GM21515 (cell line): Measurements from ENCODE around the gene SNX30.
A peak's percentile ranks its signal among the peaks of the same experiment; 100 is the strongest.

Source experiments
- ATAC-seq: cut with Tn5 transposase; IDR thresholded peaks from one replicate; pipeline ENCODE4 v1.9.1; 2021; ENCODE audit not compliant: unreplicated experiment

The SNX30 gene

DNA sequence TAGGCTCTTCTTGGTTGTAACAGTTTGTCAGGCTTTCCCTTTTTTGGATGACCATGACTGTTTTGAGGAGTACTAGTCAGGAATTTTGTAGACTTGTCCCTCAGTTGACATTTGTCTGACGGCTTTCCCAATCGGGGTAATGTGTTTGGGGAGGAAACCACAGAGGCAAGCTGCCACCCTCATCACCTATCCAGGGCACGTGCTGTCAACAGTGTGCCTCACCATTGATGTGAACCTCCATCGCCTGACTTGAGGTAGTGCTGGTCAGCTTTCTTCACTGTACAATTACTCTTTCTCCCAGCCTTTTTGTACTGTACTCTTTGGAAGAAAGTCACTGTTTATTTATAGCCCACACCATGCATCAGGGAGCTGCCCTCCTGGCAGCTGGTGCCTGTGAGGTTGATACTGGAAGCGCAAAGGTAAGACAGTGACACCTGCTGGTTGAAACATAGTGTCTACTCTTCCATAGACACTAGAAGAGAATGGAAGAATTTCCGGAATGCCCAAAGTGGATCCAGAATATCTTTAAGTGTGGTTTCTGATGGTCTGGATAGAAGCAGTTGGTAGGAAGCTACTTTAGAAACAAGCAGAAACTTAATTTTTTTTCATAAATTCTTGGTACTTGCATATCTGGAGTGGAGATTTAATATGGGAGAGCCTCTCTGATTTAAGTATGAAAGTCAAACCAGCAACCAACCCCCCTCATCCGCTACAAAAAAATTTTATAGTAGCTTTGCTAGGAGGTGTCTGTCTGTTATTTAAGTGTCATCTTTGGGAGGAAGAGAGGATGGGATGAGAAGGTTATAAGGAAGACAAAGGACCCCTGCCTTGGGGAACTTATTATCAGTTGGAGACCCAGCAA is 69.3 kb downstream of the SNX30 start:
- ATAC-seq: peak; percentile 72

DNA sequence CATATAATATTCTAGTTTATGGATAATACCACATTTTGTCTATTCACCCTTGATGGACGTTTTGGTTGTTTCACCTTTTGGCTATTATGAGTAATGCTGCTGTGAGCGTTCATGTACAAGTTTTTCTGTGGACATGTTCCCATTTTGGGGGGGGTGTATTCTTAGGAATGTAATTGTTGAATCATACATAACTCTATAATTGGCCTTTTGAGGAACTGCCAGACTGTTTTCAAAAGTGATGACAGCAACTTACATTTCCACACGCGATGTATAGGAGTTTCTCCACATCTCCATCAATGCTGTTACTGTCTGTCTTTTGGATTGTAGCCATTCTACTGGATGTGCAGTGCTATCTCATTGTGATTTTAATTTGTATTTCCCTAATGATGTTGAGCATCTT is 70.3 kb downstream of the SNX30 start:
- no peak for ATAC-seq

DNA sequence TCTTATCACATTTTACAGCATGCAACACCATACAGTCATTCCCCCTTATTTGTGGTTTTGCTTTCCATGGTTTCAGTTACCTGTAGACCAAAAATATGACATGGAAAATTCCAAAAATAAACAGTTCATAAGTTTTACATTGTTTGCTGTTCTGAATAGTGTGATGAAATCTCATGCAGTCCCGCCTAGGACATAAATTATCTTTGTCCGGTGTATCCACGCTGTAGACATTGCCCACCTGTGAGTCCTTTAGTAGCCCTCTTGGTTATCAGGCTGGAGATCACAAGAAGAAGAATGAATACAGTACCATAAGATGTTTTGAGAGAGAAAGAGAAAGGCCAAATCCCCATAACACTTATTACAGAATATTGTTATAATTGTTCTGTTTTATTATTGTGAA is 72.1 kb downstream of the SNX30 start:
- ATAC-seq: no peak

DNA sequence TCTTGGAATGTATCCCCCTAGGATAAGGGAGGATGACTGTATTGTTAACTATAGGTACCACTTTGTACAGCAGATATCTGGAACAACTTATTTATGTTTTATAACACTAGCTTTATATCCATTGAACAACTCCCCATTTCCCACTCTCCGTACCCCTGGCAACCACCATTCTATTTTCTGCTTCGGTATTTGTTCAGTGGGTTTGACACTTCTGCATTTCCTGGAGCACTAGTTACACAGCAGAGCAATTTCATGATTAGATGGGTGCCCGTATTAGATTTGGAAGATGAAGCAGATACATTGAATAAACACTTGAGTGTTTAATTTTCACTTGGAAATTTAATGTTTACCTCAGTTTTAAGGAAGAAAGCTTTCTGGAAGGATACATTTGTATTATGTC is 72.7 kb downstream of the SNX30 start:
- no peak for ATAC-seq

DNA sequence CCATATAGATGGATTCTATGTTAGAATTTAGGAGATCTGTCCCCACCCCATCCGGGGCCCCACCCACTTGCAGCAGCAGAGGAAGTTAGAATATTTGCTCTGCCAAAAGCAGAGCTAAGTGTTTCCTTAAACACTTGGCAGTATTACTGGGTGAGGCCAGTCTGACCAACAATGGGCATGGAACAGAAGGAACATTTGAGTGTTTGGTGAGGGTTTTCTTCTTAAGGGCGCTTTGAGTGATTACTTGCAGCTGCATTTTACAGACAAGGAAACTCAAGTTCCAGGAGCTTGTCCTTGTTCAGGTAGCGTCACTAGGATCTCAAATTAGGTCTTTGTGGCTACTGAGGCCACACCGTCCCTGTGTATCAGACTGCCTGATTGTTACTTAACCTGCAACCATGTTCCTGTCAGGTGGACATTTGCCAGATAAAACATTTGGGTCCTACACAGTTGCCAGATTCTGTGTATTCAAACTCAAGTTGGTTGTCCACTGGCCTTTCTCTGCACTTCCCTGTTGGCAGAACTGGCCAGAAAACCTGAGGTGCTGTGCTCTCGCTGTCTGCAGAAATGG is 80.8 kb downstream of the SNX30 start:
- no peak for ATAC-seq

DNA sequence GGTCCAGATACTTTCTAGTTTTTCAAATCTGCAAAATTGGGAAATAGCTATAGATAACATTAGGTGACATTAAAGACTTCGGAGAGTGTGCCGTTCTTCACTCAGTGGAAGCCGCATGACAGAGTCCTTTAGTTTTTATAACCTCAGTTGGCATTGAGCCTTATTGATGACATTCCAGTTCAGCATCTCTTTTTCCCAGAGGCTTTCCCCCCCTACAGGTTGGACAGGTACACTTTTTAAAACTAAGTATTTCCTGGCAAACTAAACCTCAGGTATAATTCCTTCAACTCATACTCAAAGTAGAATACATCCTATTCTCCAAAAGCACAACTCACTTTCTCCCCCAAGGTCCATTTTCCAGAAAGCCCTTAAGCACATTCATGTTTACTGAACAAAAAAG is 81.4 kb downstream of the SNX30 start:
- ATAC-seq: no peak

DNA sequence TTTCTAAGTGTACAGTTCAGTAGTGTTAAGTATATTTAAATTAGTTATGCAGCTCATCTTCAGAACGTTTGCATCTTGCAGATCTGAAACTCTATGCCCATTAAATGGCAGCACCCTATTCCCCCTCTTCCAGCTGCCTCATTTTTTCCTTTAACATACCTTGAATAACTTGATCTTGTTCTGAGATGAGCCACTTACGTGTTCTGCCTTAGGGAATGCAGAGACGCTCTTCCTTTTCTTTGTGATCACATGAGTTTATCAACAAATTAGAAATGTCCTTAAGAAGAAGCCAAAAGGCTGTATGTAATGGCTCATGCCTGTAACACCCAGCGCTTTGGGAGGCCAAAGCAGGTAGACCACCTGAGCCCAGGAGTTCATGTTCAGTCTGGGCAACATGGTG is 82.5 kb downstream of the SNX30 start:
- ATAC-seq: no peak

DNA sequence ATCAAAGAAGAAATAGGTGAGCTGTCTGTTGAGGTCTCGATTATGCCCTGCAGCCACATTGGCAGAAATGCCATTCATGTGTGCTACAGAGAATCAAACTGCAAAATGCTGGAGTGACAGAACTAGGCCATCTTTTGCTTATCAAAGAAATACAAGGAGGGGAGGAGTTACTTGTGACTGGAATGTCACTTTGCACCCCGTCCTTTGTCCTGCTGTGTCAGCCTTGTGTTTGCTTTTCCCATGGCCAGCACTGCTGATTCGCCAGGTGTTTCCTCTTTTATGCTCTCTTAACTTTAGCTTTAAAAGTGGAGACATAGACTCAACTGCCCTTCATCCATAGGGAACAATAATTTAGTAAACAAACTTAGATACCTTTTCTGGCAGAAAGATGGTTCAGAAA is 85.8 kb downstream of the SNX30 start:
- ATAC-seq: no peak

DNA sequence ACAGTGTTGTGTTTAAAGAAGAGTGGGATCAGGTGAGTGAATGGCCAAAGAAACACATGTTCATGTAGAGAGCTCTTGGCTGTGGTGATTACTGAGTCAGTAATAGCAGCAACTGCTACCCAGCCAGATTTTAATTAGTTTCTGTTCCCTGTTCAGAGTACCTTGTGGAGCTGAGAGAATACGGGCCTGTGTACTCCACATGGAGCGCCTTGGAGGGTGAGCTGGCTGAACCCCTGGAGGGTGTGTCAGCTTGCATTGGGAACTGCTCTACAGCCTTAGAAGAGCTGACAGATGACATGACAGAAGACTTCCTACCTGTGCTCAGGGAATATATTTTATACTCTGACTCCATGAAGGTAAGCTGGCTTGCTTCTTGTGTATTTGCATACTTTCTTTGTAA is 87.8 kb downstream of the SNX30 start:
- no peak for ATAC-seq

DNA sequence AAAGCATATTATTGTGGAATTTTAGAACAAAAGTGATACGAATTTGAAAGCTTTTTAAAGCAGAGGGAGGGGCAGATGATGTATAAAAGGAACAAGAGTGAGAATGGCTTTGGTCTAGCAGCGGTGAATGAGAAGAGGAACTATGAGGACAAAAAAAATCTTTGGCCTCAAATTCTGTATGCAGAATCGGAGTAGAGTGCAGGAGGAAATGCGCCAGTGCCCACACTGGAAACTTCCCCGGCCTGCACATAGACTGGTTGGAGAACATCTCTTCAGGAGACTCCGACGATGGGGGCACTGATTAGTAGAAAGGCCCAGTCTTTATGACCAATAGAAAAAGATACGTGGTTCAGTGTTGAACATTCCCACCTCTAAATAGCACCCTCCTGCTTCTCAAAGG is 88.8 kb downstream of the SNX30 start:
- no peak for ATAC-seq

DNA sequence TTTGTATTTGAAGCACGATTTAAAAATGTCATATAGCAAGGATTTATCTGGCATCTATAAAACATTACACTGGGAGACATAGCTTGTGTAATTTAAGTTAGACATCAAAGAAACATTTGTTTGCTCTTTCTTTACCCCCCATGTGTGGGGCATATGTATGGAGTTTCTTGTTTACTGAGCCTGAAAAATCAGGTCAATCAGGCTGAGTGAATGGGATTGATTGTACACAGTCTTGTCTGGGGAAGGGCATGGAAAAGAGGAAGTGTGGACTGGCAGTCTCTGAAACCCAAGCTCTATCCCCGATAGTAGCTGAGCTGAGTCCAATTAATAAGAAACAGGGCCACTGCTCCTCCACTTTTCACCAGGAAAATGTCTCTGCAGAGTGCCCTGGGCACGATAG is 90.7 kb downstream of the SNX30 start:
- no peak for ATAC-seq

DNA sequence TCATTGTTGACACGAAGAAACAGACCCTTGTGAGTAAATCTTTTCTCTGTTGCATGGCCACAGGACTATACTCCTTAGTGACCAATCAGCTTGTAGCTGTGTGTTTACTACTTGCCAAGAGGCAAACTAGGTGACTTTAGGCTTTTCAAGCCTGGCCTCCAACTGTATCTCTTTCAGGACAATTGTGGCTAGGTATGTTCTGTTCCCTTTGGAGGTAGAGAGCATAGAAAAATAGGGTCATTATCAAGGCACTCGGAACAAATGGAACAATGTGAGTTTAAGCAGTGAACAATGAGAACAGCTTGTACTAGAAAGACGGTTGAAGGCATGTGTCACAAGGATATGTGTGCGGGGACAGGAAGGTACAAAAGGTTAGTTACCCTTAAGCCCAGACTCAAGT is 92.0 kb downstream of the SNX30 start:
- no peak for ATAC-seq

DNA sequence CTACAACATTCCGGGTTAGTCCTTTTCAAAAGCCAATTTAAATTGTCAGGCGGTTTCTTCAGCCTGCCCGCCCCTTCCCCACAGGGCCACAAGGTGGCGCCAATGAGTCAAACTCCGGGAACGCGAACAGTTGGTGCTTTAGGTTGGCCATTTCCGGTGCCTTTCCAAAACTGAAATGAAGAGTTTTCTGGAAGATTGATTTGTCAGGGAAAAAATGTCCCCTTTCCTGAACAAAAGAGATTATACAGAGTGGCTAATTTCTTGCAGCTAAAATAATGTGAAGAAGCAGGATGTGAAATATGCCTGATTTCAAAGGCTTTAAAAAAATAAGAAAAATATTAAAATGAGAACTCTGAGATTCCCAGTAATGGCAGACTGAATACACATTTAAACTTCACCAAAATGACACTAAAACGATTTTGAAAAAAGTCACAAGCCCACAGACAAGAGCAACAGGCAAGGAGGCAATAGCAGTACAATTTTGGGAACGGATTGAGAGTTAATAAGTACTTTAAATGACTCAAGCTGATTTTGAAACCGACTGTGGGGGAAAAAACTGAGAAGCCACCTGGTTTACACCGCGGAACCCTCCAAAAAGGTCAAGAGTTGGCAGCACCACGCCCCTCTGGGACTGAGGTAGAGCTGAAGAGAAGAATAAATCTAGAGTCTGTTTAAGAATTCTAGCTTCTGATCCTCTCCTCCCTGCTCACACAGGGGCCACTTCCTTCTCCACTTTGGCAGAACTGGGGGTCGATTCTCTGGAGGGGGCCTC is 94.4 kb downstream of the SNX30 start:
- peak; percentile 64 for ATAC-seq

DNA sequence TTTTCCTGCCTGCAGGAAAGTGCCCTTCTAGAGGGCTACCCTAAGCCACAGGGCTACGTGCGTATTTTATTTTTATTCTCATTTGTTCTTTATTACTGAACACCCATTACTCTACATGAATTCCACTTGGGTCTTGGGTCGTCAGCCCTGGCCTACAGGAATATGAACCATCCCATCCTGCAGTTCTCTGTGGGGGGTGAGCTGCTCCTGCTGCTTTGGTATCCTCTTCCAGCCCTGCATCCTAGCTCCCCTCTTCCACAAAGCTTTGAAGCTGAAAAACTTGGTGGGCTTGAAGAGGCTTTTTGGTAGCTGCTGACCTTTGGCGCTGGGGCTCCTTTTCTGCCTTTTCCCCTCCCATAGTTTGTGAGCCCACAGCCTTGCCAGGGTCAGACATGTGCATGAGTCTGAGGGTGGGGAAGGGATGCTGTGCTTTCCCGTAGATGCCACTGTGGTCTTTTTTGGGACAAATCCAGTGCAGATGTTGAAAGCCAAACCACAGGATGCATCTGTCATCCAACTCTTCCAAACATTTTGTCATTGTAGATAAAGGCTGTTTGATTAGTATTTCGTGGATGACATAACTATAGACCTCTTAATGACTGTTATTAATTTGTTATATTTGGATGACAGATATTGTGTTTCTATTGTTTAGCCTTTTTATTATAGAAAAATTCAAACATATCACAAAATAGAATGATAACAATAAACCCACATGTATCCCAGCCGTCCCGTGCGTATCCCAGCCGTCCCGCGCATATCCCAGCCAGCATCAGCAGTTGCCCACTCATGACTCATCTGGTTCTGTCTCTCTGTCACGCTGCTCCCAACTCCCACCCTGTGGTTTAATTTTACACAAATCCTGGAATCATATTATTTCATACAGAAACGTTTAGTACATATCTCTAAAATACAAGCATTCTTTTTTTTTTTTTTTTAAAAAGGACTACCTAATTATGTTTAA is 96.2 kb downstream of the SNX30 start:
- ATAC-seq: no peak

DNA sequence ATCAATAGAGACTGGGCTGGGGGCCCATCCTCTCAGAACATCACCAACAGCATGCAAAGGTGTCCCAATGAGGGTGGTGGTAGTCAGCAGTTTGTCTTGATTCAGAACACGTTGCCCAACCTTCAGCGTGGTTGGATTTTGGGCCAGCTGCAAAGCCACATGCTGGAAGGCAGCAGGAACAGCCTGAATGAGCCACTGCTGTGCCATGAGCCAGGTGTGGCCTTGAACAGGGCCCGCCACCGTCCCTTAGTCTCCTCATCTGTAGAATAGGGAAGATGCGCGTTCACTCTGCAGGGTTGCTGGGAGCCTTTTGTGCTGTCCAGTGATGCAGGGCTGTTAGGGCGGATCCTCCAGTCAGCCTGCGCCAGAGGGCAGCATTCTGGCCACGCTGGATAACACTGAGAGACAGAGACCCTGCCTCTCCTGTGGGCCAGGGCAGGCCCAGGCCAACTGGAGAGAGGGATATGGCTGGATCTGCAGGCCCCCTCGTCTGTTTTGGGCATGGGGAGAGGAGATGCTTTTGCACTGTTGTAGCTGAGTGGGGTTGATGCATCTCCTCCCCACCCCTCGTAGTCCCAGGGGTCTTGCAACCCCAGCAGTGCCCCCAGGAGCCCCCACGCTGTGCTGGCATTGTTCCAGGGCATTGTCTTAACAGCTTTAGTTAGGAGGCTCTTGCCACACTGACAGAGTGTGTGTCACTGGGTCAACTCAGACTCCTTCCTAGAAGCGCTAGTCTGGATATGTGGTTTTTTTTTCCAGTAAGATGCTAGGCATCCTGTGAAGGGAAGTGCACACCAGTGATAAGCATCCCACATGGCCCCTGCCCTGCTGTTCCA is 98.0 kb downstream of the SNX30 start:
- no peak for ATAC-seq

DNA sequence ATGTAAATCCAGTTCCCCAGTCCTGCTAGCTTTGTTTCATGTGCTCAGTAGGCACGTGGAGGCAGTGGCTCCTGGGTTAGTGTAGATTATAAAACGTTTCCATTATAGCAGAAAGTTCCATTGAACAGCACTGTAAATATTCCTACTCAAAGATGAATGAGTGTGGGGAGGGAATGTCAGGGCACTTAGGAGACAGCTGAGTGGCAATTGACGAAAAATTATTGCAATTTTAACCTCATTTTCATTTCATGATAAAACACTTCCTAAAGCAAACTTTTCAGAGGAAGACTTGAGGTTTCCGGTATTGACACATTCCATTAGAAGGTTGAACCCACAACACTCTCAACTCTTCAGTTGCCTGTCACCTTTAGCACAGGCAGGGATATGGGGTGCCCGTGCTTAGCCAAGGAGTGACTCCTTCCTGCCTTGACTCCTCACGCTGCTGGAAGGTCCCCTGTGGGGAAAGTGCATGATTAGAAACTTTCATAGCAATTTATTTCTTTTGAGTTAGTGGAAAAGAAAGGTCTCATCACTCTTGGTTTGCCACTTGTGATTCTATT is 98.9 kb downstream of the SNX30 start:
- ATAC-seq: no peak

DNA sequence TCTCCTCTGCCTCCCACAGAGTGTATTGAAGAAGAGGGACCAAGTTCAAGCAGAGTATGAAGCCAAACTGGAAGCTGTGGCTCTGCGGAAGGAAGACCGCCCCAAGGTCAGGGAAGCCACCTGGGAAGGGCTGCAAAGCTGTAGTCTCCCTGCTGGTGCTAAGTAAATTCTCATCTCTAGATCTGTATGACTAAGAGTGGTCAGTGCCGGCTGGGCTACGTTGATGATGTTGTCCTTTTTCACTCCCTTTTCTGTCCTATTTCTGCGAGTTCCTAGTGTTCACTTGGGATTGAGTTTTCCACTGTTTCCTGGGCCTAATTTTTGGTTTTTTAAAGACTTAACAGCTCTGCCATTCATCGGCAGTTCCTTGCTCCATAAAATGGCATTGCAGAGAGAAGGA is 100.3 kb downstream of the SNX30 start:
- ATAC-seq: no peak

DNA sequence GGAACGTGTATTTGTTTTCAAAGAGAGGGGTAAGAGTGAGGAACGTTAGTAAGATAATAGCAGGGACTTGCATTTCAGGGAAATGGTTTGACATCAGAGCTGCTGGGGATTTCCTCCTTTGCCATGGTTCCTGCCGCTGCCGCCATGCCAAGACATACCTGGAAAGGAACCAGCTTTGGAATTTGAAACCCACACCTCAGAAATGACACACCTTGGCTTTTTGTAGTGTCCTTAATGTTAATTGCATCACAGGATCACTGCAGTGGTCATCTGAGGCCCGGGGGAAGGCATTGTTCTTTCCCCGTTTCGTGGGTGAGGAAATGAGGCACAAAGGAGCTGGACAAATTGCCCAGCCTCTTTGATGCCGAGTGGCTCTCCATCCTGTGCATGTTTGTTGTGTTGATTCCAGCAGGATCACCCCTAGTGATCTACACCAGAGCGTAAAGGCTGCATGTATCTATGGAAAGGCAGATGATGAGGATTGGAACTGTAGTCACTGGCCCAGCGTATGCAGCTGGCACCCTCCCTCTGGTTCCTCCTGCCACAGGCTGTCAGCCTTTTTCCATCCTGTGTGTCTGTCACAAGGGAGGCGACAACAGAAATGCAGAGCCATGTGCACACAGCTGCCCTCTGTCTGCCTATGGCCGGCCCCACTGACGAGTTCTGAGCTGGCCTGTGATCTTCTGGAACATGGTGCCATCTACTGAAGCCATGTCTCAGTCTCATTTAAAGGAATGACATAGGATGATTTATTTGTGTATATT is 102.4 kb downstream of the SNX30 start:
- ATAC-seq: no peak
